Choroid plexus epithelial cell (primary cell): ENCODE results near the gene TRAM2.

ENCODE experiments used
- DNase-seq: peaks from one replicate; pipeline ENCODE4 v3.0.0-alpha.2; 2010; ENCODE audit warnings: low read depth
- H3K4me3 ChIP-seq: 2 replicates; pipeline ENCODE4 v1.5.1; 2011; ENCODE audit warnings: low read depth, mild to moderate bottlenecking, control low read depth, low read length, moderate library complexity
- CTCF ChIP-seq: conservative IDR thresholded peaks from 2 replicates; pipeline ENCODE4 v1.5.1; 2011; ENCODE audit warnings: low read depth, mild to moderate bottlenecking, control low read depth, inconsistent platforms, low read length, moderate library complexity

The TRAM2 gene

GRCh38 chr6:52507557-52508260 lies 69.2 kb downstream of the TRAM2 start:
- peak; percentile 71 for DNase-seq
- TF ChIP-seq CTCF, result no peak
- H3K4me3 ChIP-seq, result no peak overlapping the region

- DNase-seq, result no peak
- no peak overlapping the region for H3K4me3 ChIP-seq
- TF ChIP-seq CTCF, result no peak
Observed at GRCh38 chr6:52506476-52506875, 70.4 kb downstream of the TRAM2 start.

- no peak for DNase-seq
- TF ChIP-seq CTCF, result peak; percentile 32
- no peak overlapping the region for H3K4me3 ChIP-seq
Observed at GRCh38 chr6:52505726-52506409, 71.0 kb downstream of the TRAM2 start.

GRCh38 chr6:52504782-52505136 lies 72.1 kb downstream of the TRAM2 start:
- TF ChIP-seq CTCF, result no peak
- DNase-seq, result no peak
- no peak overlapping the region for H3K4me3 ChIP-seq

- peak; percentile 73 for DNase-seq
- no peak for TF ChIP-seq CTCF
- no peak overlapping the region for H3K4me3 ChIP-seq
Observed at GRCh38 chr6:52503851-52504781, 72.7 kb downstream of the TRAM2 start.

- no peak overlapping the region for H3K4me3 ChIP-seq
- no peak for DNase-seq
- peak; percentile 44 for TF ChIP-seq CTCF
Observed at GRCh38 chr6:52503323-52503747, 73.5 kb downstream of the TRAM2 start.
